GM19025 (cell line): ENCODE measurements around the gene ARMC9.
"Not testable (repeated sequence)": the region's sequence is repeated elsewhere in the genome, so short reads cannot be mapped to it uniquely, and the experiment has no call there.

Source experiments
- ATAC-seq: cut with Tn5 transposase; IDR thresholded peaks from one replicate; pipeline ENCODE4 v1.9.1; 2021; ENCODE audit warnings: mild to moderate bottlenecking, low read depth, moderate library complexity; ENCODE audit not compliant: unreplicated experiment

ARMC9 gene

GRCh38 chr2:231304259-231304658 lies 105.8 kb downstream of the ARMC9 start:
- not testable (repeated sequence) for ATAC-seq

- no peak for ATAC-seq
Observed at GRCh38 chr2:231305221-231305620, 106.8 kb downstream of the ARMC9 start.

GRCh38 chr2:231306791-231307393 lies 108.5 kb downstream of the ARMC9 start:
- no peak for ATAC-seq

- no peak for ATAC-seq
Observed at GRCh38 chr2:231308219-231308618, 109.8 kb downstream of the ARMC9 start.

- ATAC-seq = no peak
Observed at GRCh38 chr2:231308631-231309428, 110.4 kb downstream of the ARMC9 start.

- ATAC-seq = no peak
Observed at GRCh38 chr2:231312066-231312465, 113.6 kb downstream of the ARMC9 start.

- no peak for ATAC-seq
Observed at GRCh38 chr2:231315896-231316295, 117.5 kb downstream of the ARMC9 start.

- no peak for ATAC-seq
Observed at GRCh38 chr2:231317579-231317978, 119.1 kb downstream of the ARMC9 start.

GRCh38 chr2:231318436-231318835 lies 120.0 kb downstream of the ARMC9 start:
- ATAC-seq = no peak

GRCh38 chr2:231318954-231319353 lies 120.5 kb downstream of the ARMC9 start:
- ATAC-seq = no peak

- no peak for ATAC-seq
Observed at GRCh38 chr2:231319867-231320266, 121.4 kb downstream of the ARMC9 start.

- no peak for ATAC-seq
Observed at GRCh38 chr2:231321021-231321420, 122.6 kb downstream of the ARMC9 start.

GRCh38 chr2:231321556-231322334 lies 123.3 kb downstream of the ARMC9 start:
- ATAC-seq = no peak

GRCh38 chr2:231323316-231323715 lies 124.9 kb downstream of the ARMC9 start:
- ATAC-seq = no peak

- no peak for ATAC-seq
Observed at GRCh38 chr2:231325826-231326225, 127.4 kb downstream of the ARMC9 start.

GRCh38 chr2:231326404-231326803 lies 128.0 kb downstream of the ARMC9 start:
- ATAC-seq = no peak

GRCh38 chr2:231330311-231330710 lies 131.9 kb downstream of the ARMC9 start:
- no peak for ATAC-seq

GRCh38 chr2:231331533-231331932 lies 133.1 kb downstream of the ARMC9 start:
- ATAC-seq = no peak

GRCh38 chr2:231332388-231332787 lies 134.0 kb downstream of the ARMC9 start:
- ATAC-seq = no peak

GRCh38 chr2:231332872-231333500 lies 134.6 kb downstream of the ARMC9 start:
- ATAC-seq = no peak
